ENCODE measurements around the gene GALP. TPM values are rescaled to one million over a fixed set of nuclear protein-coding genes. Genes with fewer than 3 reads are reported as not detected.
"Not testable (repeated sequence)": the region's sequence is repeated elsewhere in the genome, so short reads cannot be mapped to it uniquely, and the experiment has no call there.

The GALP gene
- total RNA-seq, 1 experiment from 2014 or later: not detected

DNA sequence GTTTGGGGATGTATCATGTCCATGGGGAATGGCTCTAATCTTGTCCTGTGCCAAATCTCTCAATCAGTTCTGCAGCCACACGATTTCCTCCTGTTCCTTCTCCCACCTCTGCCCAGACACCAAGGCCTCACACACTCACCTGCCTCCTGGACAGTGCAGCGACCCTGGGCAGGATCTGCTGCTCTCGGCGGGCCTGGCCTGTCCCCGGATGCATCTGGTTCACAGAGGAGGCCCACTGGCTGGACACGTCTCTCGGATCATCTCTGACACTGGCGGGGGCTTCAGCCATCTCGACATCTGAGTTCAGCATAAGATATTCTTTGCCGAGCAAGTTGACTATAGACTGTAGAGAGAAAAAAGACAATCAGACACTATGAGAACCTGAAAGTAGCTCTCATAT lies 15.9 kb downstream of the GALP start:
- intact Hi-C loops (cut with micrococcal nuclease): no loop called here
- H2AFZ ChIP-seq (ENCODE audit: low read length): no peak overlapping the region
- ChIA-PET POLR2A (ENCODE audit: unreplicated experiment) (no interaction called here), CTCF (no interaction called here)
- H3K27me3 ChIP-seq (ENCODE audit: low read length): peaks cover 20% of the 10 kb centered on the region
- no peak overlapping the region for H3K4me2 ChIP-seq (ENCODE audit: low read length)
- DNase-seq (no peak), ATAC-seq (no peak)
- no peaks in the 10 kb centered on the region for H3K79me2 ChIP-seq (ENCODE audit: low read length)
- no peaks in the 10 kb centered on the region for H3K4me1 ChIP-seq (ENCODE audit: insufficient read depth, low read length)
- H3K4me3 ChIP-seq (ENCODE audit: low read length): no peak overlapping the region
- no peaks in the 10 kb centered on the region for H3K9me2 ChIP-seq (replicated peaks; ENCODE audit: low read length)
- H3K36me3 ChIP-seq (ENCODE audit: low read depth, low read length): no peaks in the 10 kb centered on the region
- BruUV-seq (replicated peaks): no TSS peak
- H3K9ac ChIP-seq (ENCODE audit: low read length): no peak overlapping the region
- H3K27ac ChIP-seq (ENCODE audit: low read length): no peak overlapping the region
- no peaks in the 10 kb centered on the region for H3F3A ChIP-seq (ENCODE audit: low read length, unreplicated experiment)
- H3K9me3 ChIP-seq (ENCODE audit: low read length): no peaks in the 10 kb centered on the region
- H4K20me1 ChIP-seq (ENCODE audit: low read length): no peaks in the 10 kb centered on the region
- TF ChIP-seq EZH2 (IDR thresholded peaks at IDR 0.05; ENCODE audit: low read length, unreplicated experiment) (no peak), EZH2phosphoT487 (IDR thresholded peaks at IDR 0.05; ENCODE audit: borderline replicate concordance, low read length) (no peak)
- TF ChIP-seq, protein P1, sequence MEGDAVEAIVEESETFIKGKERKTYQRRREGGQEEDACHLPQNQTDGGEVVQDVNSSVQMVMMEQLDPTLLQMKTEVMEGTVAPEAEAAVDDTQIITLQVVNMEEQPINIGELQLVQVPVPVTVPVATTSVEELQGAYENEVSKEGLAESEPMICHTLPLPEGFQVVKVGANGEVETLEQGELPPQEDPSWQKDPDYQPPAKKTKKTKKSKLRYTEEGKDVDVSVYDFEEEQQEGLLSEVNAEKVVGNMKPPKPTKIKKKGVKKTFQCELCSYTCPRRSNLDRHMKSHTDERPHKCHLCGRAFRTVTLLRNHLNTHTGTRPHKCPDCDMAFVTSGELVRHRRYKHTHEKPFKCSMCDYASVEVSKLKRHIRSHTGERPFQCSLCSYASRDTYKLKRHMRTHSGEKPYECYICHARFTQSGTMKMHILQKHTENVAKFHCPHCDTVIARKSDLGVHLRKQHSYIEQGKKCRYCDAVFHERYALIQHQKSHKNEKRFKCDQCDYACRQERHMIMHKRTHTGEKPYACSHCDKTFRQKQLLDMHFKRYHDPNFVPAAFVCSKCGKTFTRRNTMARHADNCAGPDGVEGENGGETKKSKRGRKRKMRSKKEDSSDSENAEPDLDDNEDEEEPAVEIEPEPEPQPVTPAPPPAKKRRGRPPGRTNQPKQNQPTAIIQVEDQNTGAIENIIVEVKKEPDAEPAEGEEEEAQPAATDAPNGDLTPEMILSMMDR (conservative IDR thresholded peaks at IDR 0.05; ENCODE audit: low read depth, low read length): no peak

DNA sequence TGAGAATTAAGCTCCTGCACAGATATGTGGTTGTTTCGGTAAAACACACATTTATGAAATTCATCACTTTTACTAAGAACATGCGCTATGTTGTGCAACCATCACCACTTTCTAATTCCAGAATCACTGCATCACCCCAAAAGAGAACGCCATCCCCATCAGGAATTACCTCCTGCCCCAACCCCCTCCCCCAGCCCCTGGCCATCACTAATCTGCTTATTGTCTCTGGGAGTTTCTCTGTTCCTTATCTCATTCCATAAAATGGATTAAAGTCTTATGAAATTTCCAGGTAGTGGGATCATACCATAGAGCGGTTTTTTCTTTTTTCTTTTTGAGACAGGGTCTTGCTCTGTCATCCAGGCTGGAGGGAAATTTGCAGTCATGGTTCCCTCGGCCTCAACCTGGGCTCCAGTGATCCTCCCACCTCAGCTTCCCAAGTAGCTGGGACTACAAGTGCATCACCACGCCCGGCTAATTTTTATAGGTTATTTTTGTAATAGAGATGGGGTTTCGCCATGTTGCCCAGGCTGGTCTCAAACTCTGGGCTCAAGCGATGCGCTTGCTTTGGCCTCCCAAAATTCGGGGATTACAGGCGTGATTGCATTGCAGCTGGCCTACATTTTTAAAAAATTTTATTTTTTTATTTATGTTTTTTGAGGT lies 18.3 kb downstream of the GALP start:
- H3F3A ChIP-seq (ENCODE audit: low read length, unreplicated experiment): no peaks in the 10 kb centered on the region
- no peak overlapping the region for H3K4me3 ChIP-seq (ENCODE audit: low read length)
- H3K36me3 ChIP-seq (ENCODE audit: low read depth, low read length): no peaks in the 10 kb centered on the region
- no peak for DNase-seq
- H3K9me3 ChIP-seq (ENCODE audit: low read length): no peaks in the 10 kb centered on the region
- TF ChIP-seq, protein P1 (conservative IDR thresholded peaks at IDR 0.05; ENCODE audit: low read depth, low read length): no peak
- TF ChIP-seq EZH2 (IDR thresholded peaks at IDR 0.05; ENCODE audit: low read length, unreplicated experiment) (no peak), EZH2phosphoT487 (IDR thresholded peaks at IDR 0.05; ENCODE audit: borderline replicate concordance, low read length) (no peak)
- ChIA-PET POLR2A (ENCODE audit: unreplicated experiment) (no interaction called here), CTCF (no interaction called here)
- no peak overlapping the region for H3K4me2 ChIP-seq (ENCODE audit: low read length)
- no peak overlapping the region for H3K27ac ChIP-seq (ENCODE audit: low read length)
- BruUV-seq (replicated peaks): no TSS peak
- no peaks in the 10 kb centered on the region for H3K79me2 ChIP-seq (ENCODE audit: low read length)
- H3K4me1 ChIP-seq (ENCODE audit: insufficient read depth, low read length): no peaks in the 10 kb centered on the region
- no peaks in the 10 kb centered on the region for H3K9me2 ChIP-seq (replicated peaks; ENCODE audit: low read length)
- no peak for ATAC-seq
- H3K9ac ChIP-seq (ENCODE audit: low read length): no peak overlapping the region
- intact Hi-C loops (cut with micrococcal nuclease): no loop called here
- H4K20me1 ChIP-seq (ENCODE audit: low read length): no peaks in the 10 kb centered on the region
- peaks cover 29% of the 10 kb centered on the region for H3K27me3 ChIP-seq (ENCODE audit: low read length)
- no peak overlapping the region for H2AFZ ChIP-seq (ENCODE audit: low read length)

DNA sequence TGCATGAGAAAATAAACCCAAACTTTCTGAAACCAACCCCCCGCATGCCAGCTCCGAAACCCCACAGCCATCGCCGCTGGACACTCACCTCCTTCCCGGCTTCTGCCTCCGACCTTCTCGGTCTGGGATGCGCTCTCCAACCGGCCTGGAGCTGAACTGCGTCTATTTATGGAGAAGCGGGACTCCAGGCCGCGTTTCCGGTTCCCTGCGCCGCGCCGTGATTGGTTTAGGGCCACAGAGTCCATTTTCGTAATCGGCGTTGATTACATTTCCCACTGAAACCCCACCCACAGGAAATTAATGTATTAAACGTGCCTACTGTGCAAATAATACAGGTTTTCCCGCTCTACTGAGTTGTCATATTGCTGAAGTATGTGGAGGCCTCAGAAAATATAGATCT lies 21.8 kb downstream of the GALP start, which contains the start of gene ZSCAN5B:
ZSCAN5B (minus strand) TSS at position 138 of the 400 bp plus-strand sequence. CDS start 4,731 bp downstream, outside the sequence.
- H3K4me2 ChIP-seq (ENCODE audit: low read length); H3K9me3 ChIP-seq (ENCODE audit: low read length); H3K9me2 ChIP-seq (replicated peaks; ENCODE audit: low read length); H2AFZ ChIP-seq (ENCODE audit: low read length); BruUV-seq (replicated peaks); CTCF ChIA-PET; H3F3A ChIP-seq (ENCODE audit: low read length, unreplicated experiment); H3K36me3 ChIP-seq (ENCODE audit: low read depth, low read length); H3K27ac ChIP-seq (ENCODE audit: low read length); intact Hi-C loops (cut with micrococcal nuclease); ATAC-seq; DNase-seq; H3K9ac ChIP-seq (ENCODE audit: low read length); H4K20me1 ChIP-seq (ENCODE audit: low read length); POLR2A ChIA-PET (ENCODE audit: unreplicated experiment); H3K4me3 ChIP-seq (ENCODE audit: low read length); H3K79me2 ChIP-seq (ENCODE audit: low read length); H3K4me1 ChIP-seq (ENCODE audit: insufficient read depth, low read length): not testable (repeated sequence)
- H3K27me3 ChIP-seq (ENCODE audit: low read length): peaks cover 53% of the 10 kb centered on the region
